Endothelial cell (in vitro differentiated cells): Measurements from ENCODE around the gene LAMC2. TPM values are rescaled to one million over a fixed set of nuclear protein-coding genes. Genes with fewer than 3 reads are reported as not detected.

Experiments used
- DNase-seq: peaks from one replicate; pipeline ENCODE4 v3.0.0; 2021; ENCODE audit warnings: low spot score
- H3K27ac Mint-ChIP-seq: one replicate; pipeline ENCODE4 v1.8.0; 2021; ENCODE audit warnings: mixed read lengths, inconsistent platforms; ENCODE audit not compliant: unreplicated experiment
- H3K27me3 Mint-ChIP-seq: one replicate; pipeline ENCODE4 v1.8.0; 2021; ENCODE audit warnings: mild to moderate bottlenecking, moderate library complexity, mixed read lengths, inconsistent platforms; ENCODE audit not compliant: unreplicated experiment
- H3K36me3 Mint-ChIP-seq: one replicate; pipeline ENCODE4 v1.8.0; 2021; ENCODE audit warnings: mild to moderate bottlenecking, low read depth, mixed read lengths, inconsistent platforms; ENCODE audit not compliant: unreplicated experiment
- H3K4me1 Mint-ChIP-seq: one replicate; pipeline ENCODE4 v1.8.0; 2021; ENCODE audit warnings: mild to moderate bottlenecking, mixed read lengths, inconsistent platforms; ENCODE audit not compliant: unreplicated experiment
- H3K4me3 Mint-ChIP-seq: one replicate; pipeline ENCODE4 v1.8.0; 2021; ENCODE audit warnings: mild to moderate bottlenecking, mixed read lengths, inconsistent platforms; ENCODE audit not compliant: unreplicated experiment
- H3K9me3 Mint-ChIP-seq: one replicate; pipeline ENCODE4 v1.8.0; 2021; ENCODE audit warnings: mixed read lengths, inconsistent platforms; ENCODE audit not compliant: unreplicated experiment
- total RNA-seq: library from RNA; stranded (reverse); fragmentation: NEBNext Ultra II Directional; extraction: Animal tissue kit (Norgen Biotek cat#: 25700); gene quantifications from one replicate; pipeline ENCODE4 v1.2.1, GENCODE V29; 2021; ENCODE audit not compliant: unreplicated experiment
- TF ChIP-seq, protein P1 (sequence below): fragments of 200-600 bp; sonication (generic); IDR thresholded peaks from one replicate; pipeline ENCODE4 v1.5.0; 2021; ENCODE audit warnings: antibody characterized with exemption; ENCODE audit not compliant: unreplicated experiment

LAMC2 gene
- total RNA-seq, 1 donor from 2014 or later = 2.3 TPM

- Mint-ChIP-seq H3K36me3 (peaks cover 16% of the 10 kb centered on the region), H3K4me1 (peaks cover 11% of the 10 kb centered on the region), H3K27me3 (no peaks in the 10 kb centered on the region), H3K9me3 (no peaks in the 10 kb centered on the region), H3K4me3 (no peak overlapping the region), H3K27ac (no peak overlapping the region)
- DNase-seq = no peak
- TF ChIP-seq, protein P1, sequence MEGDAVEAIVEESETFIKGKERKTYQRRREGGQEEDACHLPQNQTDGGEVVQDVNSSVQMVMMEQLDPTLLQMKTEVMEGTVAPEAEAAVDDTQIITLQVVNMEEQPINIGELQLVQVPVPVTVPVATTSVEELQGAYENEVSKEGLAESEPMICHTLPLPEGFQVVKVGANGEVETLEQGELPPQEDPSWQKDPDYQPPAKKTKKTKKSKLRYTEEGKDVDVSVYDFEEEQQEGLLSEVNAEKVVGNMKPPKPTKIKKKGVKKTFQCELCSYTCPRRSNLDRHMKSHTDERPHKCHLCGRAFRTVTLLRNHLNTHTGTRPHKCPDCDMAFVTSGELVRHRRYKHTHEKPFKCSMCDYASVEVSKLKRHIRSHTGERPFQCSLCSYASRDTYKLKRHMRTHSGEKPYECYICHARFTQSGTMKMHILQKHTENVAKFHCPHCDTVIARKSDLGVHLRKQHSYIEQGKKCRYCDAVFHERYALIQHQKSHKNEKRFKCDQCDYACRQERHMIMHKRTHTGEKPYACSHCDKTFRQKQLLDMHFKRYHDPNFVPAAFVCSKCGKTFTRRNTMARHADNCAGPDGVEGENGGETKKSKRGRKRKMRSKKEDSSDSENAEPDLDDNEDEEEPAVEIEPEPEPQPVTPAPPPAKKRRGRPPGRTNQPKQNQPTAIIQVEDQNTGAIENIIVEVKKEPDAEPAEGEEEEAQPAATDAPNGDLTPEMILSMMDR = no peak
Measured at GRCh38 chr1:183246436-183246835, 60.4 kb downstream of the LAMC2 start.

DNA sequence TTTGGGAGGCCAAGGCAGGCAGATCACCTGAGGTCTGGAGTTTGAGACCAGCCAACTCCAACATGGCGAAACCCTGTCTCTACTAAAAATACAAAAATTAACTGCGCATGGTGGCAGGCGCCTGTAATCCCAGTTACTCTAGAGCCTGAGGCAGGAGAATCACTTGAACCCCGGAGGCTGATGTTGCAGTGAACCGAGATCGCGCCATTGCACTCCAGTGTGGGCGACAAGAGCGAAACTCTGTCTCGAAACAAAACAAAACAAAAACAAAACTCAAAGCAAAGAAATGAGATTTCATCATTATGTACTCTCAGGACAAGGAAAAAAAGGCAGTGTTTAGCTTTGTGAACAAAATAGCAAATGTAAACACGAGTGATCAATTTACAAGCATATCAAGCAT is 61.0 kb downstream of the LAMC2 start:
- DNase-seq = no peak
- H3K27me3 Mint-ChIP-seq = no peaks in the 10 kb centered on the region
- no peaks in the 10 kb centered on the region for H3K9me3 Mint-ChIP-seq
- TF ChIP-seq, protein P1 = no peak
- H3K27ac Mint-ChIP-seq = no peak overlapping the region
- H3K4me1 Mint-ChIP-seq = peaks cover 14% of the 10 kb centered on the region
- H3K4me3 Mint-ChIP-seq = no peak overlapping the region
- H3K36me3 Mint-ChIP-seq = peaks cover 16% of the 10 kb centered on the region

GRCh38 chr1:183247484-183247883 is 61.4 kb downstream of the LAMC2 start:
- H3K4me1 Mint-ChIP-seq = peaks cover 14% of the 10 kb centered on the region
- H3K36me3 Mint-ChIP-seq = peaks cover 16% of the 10 kb centered on the region
- DNase-seq = no peak
- H3K27ac Mint-ChIP-seq = no peak overlapping the region
- TF ChIP-seq, protein P1 = no peak
- no peaks in the 10 kb centered on the region for H3K9me3 Mint-ChIP-seq
- no peak overlapping the region for H3K4me3 Mint-ChIP-seq
- no peaks in the 10 kb centered on the region for H3K27me3 Mint-ChIP-seq

DNA sequence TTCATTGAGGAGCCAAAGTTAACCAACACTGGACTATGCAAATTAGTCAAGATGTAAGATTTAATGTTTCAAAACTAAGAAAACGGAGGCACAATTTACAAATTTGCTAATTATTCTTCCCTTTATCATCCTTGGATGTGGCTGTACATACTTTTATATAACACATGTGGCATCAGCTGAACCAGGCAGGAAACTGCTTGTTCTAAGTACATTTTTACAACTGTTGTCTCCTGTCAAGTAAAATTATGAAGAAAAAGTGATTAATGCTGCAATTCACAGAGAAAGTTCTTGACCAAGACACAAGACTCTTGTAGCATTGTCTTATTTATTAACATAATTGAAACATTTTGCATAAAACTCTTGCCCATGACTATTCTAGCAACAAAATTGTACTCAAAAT is 61.9 kb downstream of the LAMC2 start:
- Mint-ChIP-seq H3K27me3 (no peaks in the 10 kb centered on the region), H3K36me3 (peaks cover 16% of the 10 kb centered on the region), H3K9me3 (no peaks in the 10 kb centered on the region), H3K27ac (no peak overlapping the region), H3K4me3 (no peak overlapping the region), H3K4me1 (peaks cover 14% of the 10 kb centered on the region)
- DNase-seq = no peak
- TF ChIP-seq, protein P1 = no peak

DNA sequence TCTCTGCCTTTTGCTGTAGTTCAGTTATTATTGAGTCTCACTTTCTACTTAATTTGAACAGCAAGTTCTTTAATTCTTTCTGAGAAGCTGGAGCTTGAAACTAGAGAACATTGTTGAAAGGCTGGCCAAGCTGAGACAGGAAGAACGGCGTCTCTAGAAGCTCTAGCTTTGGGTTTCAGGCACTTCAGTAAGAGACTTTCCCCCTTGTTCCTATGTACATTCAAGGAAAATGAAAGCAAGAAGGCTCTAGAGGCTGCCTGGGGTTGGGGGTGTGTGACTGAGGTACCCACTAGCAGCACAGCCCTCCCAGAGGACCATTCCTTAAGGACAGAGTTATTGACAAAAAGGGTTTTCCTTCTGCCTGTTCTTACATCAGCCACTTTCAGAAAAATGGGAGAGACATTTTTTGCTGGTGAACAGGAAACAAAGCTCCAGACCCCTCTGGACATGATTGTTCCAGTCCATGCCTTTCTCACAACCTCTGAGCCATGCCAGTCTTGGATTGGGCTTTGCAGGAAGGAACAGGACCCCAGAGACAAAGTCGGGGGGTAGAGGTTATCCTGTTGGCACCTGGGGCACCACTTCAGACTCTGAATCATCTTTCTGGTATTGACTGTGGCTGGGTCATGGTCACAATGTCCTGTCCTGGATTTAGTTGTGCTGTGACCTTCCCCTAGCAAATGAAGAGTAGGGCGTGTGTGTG is 63.1 kb downstream of the LAMC2 start:
- H3K27ac Mint-ChIP-seq = no peak overlapping the region
- TF ChIP-seq, protein P1 = no peak

More for the DNA sequence above, 63.1 kb downstream of the LAMC2 start:
- DNase-seq = no peak
- Mint-ChIP-seq H3K36me3 (peaks cover 16% of the 10 kb centered on the region), H3K4me3 (peak overlapping the region; percentile 8), H3K4me1 (peaks cover 14% of the 10 kb centered on the region), H3K27me3 (peaks cover 2% of the 10 kb centered on the region), H3K9me3 (no peaks in the 10 kb centered on the region)
